SU-DHL-6 (cell line): Measurements from ENCODE around the gene ACSM5.

ENCODE experiments used
- H2AFZ ChIP-seq: fragments of 200-600 bp; sonication (generic); 2 replicates; pipeline ENCODE4 v1.6.1; 2014; ENCODE audit warnings: low read depth, mild to moderate bottlenecking, moderate library complexity, mixed read lengths, antibody characterized with exemption, low read length; ENCODE audit not compliant: severe bottlenecking
- H3F3A ChIP-seq: fragments of 200-600 bp; shearing (Covaris generic); 2 replicates; pipeline ENCODE4 v1.6.0; 2016; ENCODE audit warnings: antibody characterized with exemption, mild to moderate bottlenecking; ENCODE audit not compliant: insufficient read depth
- H3K27ac ChIP-seq: fragments of 200-600 bp; sonication (generic); 2 replicates; pipeline ENCODE4 v1.5.1; 2016; ENCODE audit warnings: low read depth, mild to moderate bottlenecking, low read length, moderate library complexity, mixed read lengths
- H3K27me3 ChIP-seq: fragments of 200-600 bp; sonication (generic), shearing (Covaris generic); 2 replicates; pipeline ENCODE4 v1.6.0; 2014; ENCODE audit warnings: mild to moderate bottlenecking, low read length
- H3K36me3 ChIP-seq: fragments of 200-600 bp; sonication (generic); 2 replicates; pipeline ENCODE4 v1.6.1; 2014; ENCODE audit warnings: mild to moderate bottlenecking, low read length, mixed read lengths
- H3K4me2 ChIP-seq: fragments of 300-600, 200-600 bp; shearing (Covaris generic), sonication (generic); 2 replicates; pipeline ENCODE4 v1.6.0; 2014; ENCODE audit warnings: low read length, low read depth, mild to moderate bottlenecking; ENCODE audit not compliant: poor library complexity, severe bottlenecking
- H3K4me3 ChIP-seq: fragments of 200-600 bp; sonication (generic); 2 replicates; pipeline ENCODE4 v1.5.1; 2014; ENCODE audit warnings: antibody characterized with exemption, low read length, mild to moderate bottlenecking, mixed read lengths; ENCODE audit not compliant: insufficient read depth, poor library complexity, severe bottlenecking
- H3K79me2 ChIP-seq: fragments of 200-600 bp; sonication (generic); 2 replicates; pipeline ENCODE4 v1.6.1; 2014; ENCODE audit warnings: mild to moderate bottlenecking, low read length, moderate library complexity; ENCODE audit not compliant: insufficient read depth
- H3K9ac ChIP-seq: fragments of 200-600 bp; sonication (generic); 2 replicates; pipeline ENCODE4 v1.7.0; 2014; ENCODE audit warnings: mild to moderate bottlenecking, low read length
- H3K9me2 ChIP-seq: fragments of 200-600 bp; sonication (generic); replicated peaks from 2 replicates; pipeline ENCODE4 v1.6.1; 2014; ENCODE audit warnings: low read length; ENCODE audit not compliant: insufficient read depth
- H3K9me3 ChIP-seq: fragments of 200-600 bp; sonication (generic); 2 replicates; pipeline ENCODE4 v1.6.1; 2014; ENCODE audit warnings: low read length, mixed read lengths; ENCODE audit not compliant: insufficient read depth
- H4K20me1 ChIP-seq: fragments of 200-600 bp; sonication (generic); 2 replicates; pipeline ENCODE4 v1.6.1; 2014; ENCODE audit warnings: low read depth, mild to moderate bottlenecking, antibody characterized with exemption, low read length, moderate library complexity, mixed read lengths
- CTCF ChIP-seq: fragments of 200-600 bp; sonication (generic); IDR thresholded peaks from one replicate; pipeline ENCODE4 v1.5.1; 2017; ENCODE audit warnings: antibody characterized with exemption, mild to moderate bottlenecking, low read length, moderate library complexity; ENCODE audit not compliant: insufficient read depth, poor library complexity, severe bottlenecking
- EZH2phosphoT487 ChIP-seq: fragments of 200-600 bp; sonication (generic), shearing (Covaris generic); conservative IDR thresholded peaks from 2 replicates; pipeline ENCODE4 v1.6.1; 2018; ENCODE audit warnings: mild to moderate bottlenecking, antibody characterized with exemption, low read length, moderate library complexity, mixed read lengths

Gene ACSM5

GRCh38 chr16:20409398-20410120, at the start of gene ACSM5:
Gene ACSM5, plus strand, starts transcription at chr16:20409534. Its CDS starts 1,951 bp downstream, at chr16:20411485.
- Histone ChIP-seq H3K27ac (no peak within 1 kb of the TSS), H3K4me2 (no peak within 1 kb of the TSS), H3K9ac (no peak within 1 kb of the TSS), H3K27me3 (no peaks in the 10 kb centered on the region), H3K9me3 (no peaks in the 10 kb centered on the region), H2AFZ (no peak within 1 kb of the TSS), H3K4me3 (no peak within 1 kb of the TSS), H3F3A (no peaks in the 10 kb centered on the region), H3K36me3 (no peaks in the 10 kb centered on the region), H4K20me1 (no peaks in the 10 kb centered on the region), H3K79me2 (no peaks in the 10 kb centered on the region), H3K9me2 (no peaks in the 10 kb centered on the region)
- TF ChIP-seq CTCF (no peak), EZH2phosphoT487 (no peak)

GRCh38 chr16:20359997-20360396, 49.3 kb upstream of the ACSM5 start:
- H3K27ac ChIP-seq = no peak overlapping the region
- no peak overlapping the region for H2AFZ ChIP-seq
- no peaks in the 10 kb centered on the region for H3K9me3 ChIP-seq
- H3K4me2 ChIP-seq = no peak overlapping the region
- H3K27me3 ChIP-seq = no peaks in the 10 kb centered on the region
- H3K4me3 ChIP-seq = no peak overlapping the region
- H3K9ac ChIP-seq = no peak overlapping the region
- no peaks in the 10 kb centered on the region for H3K36me3 ChIP-seq
- H3F3A ChIP-seq = no peaks in the 10 kb centered on the region
- no peak for TF ChIP-seq EZH2phosphoT487
- no peak for TF ChIP-seq CTCF
- no peaks in the 10 kb centered on the region for H3K79me2 ChIP-seq
- H3K9me2 ChIP-seq = no peaks in the 10 kb centered on the region
- no peaks in the 10 kb centered on the region for H4K20me1 ChIP-seq

- no peaks in the 10 kb centered on the region for H3K9me2 ChIP-seq
- H3K27me3 ChIP-seq = no peaks in the 10 kb centered on the region
- no peak overlapping the region for H2AFZ ChIP-seq
- no peak overlapping the region for H3K4me3 ChIP-seq
- no peaks in the 10 kb centered on the region for H3F3A ChIP-seq
- no peak for TF ChIP-seq EZH2phosphoT487
- TF ChIP-seq CTCF = no peak
- H3K9ac ChIP-seq = no peak overlapping the region
- H3K27ac ChIP-seq = no peak overlapping the region
- no peak overlapping the region for H3K4me2 ChIP-seq
- H3K36me3 ChIP-seq = no peaks in the 10 kb centered on the region
- no peaks in the 10 kb centered on the region for H3K79me2 ChIP-seq
- H4K20me1 ChIP-seq = no peaks in the 10 kb centered on the region
- no peaks in the 10 kb centered on the region for H3K9me3 ChIP-seq
Observed at GRCh38 chr16:20363191-20363590, 46.1 kb upstream of the ACSM5 start.
